ENCODE results near the gene TAF11L11.

DNA sequence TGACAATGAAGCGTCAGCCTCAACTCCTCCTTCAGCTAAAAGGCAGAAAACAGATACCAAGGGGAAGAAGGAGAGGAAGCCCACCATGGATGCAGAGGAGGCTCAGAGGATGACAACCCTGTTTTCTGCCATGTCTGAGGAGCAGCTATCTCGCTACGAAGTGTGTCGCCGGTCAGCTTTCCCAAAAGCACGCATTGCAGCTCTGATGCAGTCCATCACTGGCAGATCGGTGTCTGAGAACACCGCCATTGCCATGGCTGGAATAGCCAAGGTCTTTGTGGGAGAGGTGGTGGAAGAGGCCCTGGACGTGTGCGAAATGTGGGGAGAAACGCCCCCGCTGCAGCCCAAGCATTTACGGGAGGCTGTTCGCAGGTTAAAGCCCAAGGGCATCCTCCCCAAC lies 968 bp downstream of the TAF11L11 start:
- TF ChIP-seq CTCF (IDR thresholded peaks at IDR 0.05) (no peak), EZH2 (IDR thresholded peaks at IDR 0.05; ENCODE audit: borderline replicate concordance, insufficient read depth, low read depth, low read length, poor library complexity, severe bottlenecking) (no peak)

Data from B cell (primary cell).